GM19452 (cell line): Measurements from ENCODE around the gene PCAT7.
"Not testable (repeated sequence)": the region's sequence is repeated elsewhere in the genome, so short reads cannot be mapped to it uniquely, and the experiment has no call there.

ENCODE experiments used
- ATAC-seq: cut with Tn5 transposase; IDR thresholded peaks from one replicate; pipeline ENCODE4 v1.9.1; 2021; ENCODE audit not compliant: unreplicated experiment

PCAT7 gene

DNA sequence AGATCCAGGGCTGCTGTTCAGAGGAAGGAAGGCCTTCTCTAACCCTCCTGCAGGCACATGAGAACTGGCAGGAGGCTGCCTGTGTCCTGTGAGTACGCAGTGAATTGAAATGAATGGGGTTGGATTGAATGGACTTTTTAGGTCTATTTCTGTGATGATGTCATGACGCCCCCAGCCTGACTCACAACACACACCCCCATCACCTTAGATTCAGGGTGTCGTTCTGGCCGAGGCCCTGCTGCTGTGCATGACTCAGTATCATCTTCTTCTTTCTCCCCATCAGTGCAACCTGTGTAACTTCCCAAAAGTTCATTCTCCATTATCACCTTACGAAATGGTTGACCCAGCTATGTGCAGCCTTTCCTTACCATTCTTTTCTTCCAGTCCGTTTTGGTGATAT lies 5.4 kb downstream of the PCAT7 start:
- no peak for ATAC-seq

DNA sequence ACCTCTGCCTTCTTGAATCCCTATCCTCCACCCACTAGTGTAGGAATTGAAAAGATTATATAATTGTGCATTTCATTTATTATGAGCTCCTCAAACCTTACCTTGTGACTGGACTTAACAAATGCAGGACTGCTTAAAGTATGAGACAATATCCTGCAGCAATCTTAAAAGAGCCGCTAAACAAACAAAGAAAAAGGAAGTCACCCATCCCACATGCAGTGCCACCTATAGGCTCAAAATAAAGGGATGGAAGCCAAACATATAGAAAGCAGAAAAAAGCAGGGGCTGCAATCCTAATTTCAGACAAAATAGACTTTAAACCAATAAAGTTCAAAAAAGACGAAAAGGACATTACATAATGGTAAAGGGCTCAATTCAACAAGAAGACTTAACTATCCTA lies 8.7 kb downstream of the PCAT7 start:
- ATAC-seq = no peak

- not testable (repeated sequence) for ATAC-seq
Observed at GRCh38 chr9:94564279-94564678, 9.4 kb downstream of the PCAT7 start.

GRCh38 chr9:94566550-94566949 lies 11.7 kb downstream of the PCAT7 start:
- no peak for ATAC-seq

DNA sequence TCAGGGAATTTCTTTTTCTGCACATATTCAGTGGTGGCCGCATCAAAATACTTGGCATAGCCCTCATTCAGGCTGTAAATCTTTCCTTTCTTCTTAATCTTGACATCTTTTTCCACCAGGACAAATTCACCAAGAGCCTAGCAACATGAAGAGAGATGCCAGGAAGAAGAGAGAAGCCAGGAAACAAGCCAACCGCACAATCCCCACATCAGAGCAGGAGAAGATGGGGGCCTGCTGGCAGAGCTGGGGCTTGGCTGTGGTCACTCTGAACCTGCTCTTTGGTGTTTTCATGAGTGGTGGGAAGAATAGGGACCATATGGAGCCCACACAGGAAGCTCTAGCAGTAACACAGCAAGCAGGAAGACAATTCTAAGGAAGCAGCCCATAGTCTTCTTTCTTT lies 12.4 kb downstream of the PCAT7 start:
- ATAC-seq = no peak

DNA sequence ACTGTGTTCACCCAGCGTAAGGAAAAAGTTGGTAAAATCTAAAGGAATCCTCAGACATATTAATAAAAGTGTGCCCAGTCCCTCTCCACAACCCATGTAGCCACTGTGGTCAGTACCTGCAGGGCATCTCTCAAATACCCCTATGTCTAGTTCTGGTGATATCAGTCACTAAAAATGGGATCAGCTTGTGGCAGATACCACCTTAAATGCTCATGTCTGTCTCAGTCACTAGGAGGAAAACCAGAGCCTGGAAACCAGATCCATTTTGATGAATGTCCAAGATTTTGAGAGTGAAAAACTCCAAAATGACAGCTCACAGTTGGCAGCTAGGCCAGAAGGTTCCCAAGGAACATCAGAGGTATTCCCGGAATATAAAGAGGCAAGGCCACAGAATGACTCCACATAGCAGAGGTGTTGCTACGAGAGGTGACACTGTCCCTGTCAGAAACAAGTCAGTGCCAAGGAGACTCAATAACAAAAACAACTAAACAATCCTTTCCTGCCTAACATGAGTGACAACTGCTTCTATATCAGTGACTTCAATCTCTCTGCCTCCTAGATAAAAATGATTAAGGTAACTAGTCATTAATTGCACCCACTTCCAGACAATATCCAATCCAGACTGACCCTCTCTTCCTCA lies 13.5 kb downstream of the PCAT7 start:
- ATAC-seq = no peak

- no peak for ATAC-seq
Observed at GRCh38 chr9:94568972-94569712, 14.3 kb downstream of the PCAT7 start.

DNA sequence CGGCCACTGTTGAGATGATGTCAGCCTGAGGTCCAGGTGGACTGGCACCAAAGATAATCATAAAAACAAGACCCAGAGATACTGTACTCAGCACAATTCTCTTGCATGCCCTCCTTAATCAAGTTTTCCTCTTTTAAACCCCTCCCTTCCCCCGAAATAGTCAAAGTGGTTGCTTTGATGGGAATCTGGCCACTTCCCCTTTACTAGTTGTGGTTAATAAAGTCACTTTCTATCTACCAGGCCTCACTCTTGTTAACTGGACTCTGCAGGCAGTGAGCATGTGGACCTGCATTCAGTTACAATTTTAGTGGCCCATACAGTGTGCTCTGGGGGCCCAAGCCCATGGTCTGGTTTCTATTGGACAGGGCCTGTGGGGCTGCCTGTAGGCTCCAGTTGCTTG lies 21.2 kb downstream of the PCAT7 start:
- no peak for ATAC-seq

GRCh38 chr9:94577036-94577435 lies 22.2 kb downstream of the PCAT7 start:
- no peak for ATAC-seq

DNA sequence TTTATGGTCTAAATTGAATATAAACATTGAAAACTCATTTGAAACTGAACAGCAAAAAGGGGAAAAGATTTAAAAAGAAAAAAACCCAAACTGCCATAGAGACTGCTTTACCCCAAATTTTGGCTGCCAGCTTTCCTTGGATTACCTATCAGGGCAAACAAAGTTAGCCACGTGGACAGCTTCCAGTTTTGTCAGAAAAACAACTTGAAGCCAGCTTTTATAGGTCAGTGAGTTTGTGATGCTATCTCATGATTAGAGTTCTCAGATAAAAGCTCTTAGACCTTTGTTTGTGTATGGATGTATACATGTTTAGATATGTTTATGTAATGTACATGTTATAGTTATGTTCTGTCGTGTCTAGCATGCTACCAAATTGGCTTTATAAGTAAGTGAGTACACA lies 22.7 kb downstream of the PCAT7 start:
- no peak for ATAC-seq

GRCh38 chr9:94581728-94582127 lies 26.8 kb downstream of the PCAT7 start:
- no peak for ATAC-seq

GRCh38 chr9:94584555-94584954 lies 29.7 kb downstream of the PCAT7 start:
- ATAC-seq = no peak

DNA sequence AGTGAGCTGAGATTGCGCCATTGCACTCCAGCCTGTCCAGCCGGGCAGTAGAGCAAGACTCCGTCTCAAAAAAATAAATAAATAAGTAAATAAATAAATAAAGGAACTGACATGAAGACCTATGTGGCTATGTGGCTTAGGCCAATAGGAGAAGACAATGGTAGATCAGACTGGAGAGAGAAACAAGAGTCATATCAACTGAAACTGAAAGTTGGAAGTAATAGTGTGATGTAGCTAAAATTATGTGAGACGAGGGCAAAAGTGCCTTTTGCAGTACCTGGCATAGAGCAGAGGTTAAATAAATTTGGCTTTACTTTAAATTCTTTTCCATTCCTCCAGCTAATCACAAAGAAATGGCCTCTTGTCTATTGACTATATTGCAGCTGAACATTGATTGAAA lies 31.4 kb downstream of the PCAT7 start:
- ATAC-seq = no peak

DNA sequence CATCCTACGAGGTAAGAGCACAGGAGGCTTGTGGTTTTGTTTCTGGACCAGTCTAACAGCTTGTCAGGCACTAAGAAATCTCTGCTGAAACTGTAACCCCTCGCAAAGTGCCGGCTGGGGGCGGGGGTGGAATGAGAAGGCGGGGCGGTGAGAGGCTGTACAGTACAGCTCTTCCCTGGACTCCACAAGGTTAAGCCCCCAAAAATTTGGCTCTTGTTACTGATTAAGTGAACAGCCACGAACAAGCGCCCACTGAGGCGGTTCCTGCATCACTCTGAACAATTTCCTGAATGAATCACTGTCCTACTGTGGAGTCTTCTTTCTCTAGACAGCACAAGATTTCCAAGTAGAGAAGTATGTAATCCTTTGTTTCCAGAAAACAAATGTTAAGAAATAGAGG lies 31.9 kb downstream of the PCAT7 start:
- no peak for ATAC-seq

DNA sequence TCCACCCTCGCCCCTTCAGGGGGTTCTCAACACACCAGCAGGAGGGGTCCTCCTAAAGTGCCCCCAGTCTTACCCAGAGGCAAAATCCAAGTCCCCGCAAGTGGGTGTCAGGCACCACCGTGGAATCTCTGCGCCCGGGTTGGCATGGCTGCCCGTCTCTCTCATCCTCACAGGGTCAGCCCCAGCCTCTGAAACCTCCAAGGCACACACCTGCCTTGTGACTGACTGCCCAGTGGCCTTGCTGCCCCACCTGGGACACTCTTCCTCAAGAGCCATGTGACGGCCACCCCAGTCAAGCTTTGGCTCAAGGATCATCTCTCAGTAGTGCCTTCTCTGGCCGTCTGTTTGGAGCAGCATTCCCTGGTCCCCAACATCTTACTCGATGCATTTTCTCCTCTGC lies 33.8 kb downstream of the PCAT7 start:
- ATAC-seq = no peak

GRCh38 chr9:94591046-94591545 lies 36.2 kb downstream of the PCAT7 start:
- ATAC-seq = not testable (repeated sequence)

DNA sequence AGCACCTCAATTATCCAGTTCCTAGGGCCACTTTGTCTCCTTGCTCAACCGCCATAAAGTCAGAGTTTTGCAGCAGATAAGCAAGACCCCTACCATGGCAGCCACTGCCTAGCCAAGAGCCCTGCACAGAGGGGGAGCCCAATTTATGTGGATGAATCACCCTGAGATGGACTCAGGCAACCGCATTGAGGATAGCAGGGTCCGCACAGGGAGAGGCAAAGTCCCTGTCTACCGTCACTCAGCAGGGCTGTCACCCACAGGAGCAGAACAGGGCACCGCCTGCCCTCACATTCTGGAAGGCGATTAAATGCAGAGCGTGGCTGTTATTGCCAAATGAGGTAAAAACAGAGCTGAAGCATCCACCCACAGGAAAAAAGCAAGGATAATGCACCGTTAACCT lies 37.0 kb downstream of the PCAT7 start:
- no peak for ATAC-seq

DNA sequence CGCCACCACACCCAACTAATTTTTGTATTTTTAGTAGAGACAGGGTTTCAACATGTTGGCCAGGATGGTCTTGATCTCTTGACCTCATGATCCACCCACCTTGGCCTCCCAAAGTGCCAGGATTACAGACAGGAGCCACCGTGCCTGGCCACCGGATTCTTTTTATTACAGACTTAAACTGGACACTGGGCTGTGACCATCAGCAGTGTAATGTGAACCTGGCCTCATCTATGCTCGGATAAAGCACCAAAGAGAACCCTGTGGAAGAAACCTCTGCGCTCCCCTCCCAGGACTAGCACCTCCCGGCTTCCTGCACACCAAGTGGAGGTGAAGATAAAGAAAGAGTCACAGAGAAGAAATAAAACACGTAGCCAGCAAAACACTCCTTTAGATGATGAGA lies 37.8 kb downstream of the PCAT7 start:
- ATAC-seq = not testable (repeated sequence)

- ATAC-seq = no peak
Observed at GRCh38 chr9:94593459-94594345, 38.8 kb downstream of the PCAT7 start, which contains the start of gene FBP2. Gene FBP2, minus strand, starts transcription at chr9:94593824. Its CDS starts 98 bp downstream, at chr9:94593726.

GRCh38 chr9:94599102-94599501 lies 44.2 kb downstream of the PCAT7 start:
- no peak for ATAC-seq

DNA sequence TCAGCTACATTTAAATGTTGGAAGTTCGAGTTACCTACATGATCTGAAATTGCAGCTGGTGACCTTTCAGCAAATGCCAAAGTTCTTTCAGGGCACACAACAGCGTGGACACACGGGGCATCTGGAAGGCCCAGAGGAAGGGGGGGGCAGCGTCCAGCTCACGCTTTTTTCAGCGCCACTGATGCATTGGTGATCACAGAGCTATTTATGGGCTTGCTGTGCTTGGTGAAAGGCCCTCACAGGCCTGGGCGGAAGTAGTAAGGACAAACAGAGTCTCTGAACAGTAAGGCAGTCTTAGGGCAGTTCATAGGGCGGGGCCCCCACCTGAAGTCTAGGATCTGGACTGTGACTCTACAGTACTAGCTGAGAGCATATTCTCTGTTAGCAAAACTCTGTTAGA lies 45.4 kb downstream of the PCAT7 start:
- ATAC-seq = no peak

DNA sequence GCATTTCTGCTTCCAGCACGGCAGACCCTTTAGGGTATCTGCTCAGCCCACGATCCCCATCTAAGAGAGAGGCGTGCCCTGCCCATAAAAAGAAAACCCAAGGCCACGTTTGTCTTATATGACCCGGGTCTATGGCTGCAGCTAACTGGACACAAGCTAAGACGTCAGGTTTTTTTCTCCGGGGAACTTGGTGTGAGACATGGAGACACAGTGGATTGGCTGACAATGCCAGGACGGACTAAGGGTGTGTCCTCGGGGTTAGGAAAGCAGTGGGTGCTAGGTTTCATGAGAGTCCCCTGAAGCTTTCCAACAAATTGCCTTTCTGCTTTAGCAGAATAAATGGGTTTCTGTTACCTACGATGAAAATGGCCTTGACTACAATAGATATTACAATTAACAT lies 45.8 kb downstream of the PCAT7 start:
- ATAC-seq = no peak
